22Rv1 (cell line): Measurements from ENCODE around the gene TBC1D3H.
"Not testable (repeated sequence)": the region's sequence is repeated elsewhere in the genome, so short reads cannot be mapped to it uniquely, and the experiment has no call there.

Experiments
- H3K27ac ChIP-seq: fragments of 450-650 bp; 2 replicates; pipeline ENCODE4 v1.5.1; 2017
- CTCF ChIP-seq: fragments of 450-650 bp; IDR thresholded peaks from 2 replicates; pipeline ENCODE4 v1.5.1; 2017; ENCODE audit warnings: mild to moderate bottlenecking

TBC1D3H gene

DNA sequence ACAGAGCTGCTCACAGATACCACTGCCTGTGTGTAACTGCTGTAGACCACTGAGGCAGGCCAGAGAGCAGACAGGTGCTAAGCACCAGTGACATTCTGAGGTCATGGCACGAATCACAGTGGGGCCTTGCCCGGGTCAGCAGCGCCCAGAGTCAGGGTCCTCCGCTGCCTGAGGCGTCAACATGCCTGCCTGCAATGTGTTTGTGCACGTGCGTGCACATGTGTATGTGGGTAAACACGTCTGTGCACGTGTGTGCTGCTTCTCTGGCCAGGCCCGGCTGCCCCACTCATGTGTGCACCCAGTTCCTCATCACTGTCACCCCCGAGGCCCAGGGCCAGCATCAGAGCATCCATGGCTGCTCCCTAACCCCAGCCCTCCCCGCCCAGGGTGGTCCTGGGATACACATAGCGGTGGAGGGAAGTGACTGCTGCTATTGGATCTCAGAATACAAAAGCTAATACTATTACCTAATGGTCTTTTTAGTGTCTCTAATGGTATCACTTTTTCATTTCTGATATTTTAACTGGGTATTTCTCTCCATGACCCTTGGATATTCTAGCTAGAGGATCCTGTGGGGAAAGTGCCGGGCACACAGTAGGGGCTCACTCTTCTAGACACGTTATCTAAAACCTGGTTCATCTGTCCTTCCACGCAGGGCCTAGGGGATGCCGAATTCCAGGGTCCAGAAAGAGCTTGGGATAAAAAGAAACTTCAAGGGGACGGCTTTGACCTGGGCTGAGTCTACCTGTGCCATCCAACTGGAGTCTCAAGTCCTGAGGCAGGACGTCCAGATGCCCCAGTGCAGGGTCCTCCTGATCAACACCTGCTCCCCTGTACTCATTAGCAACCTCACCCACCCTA, at the start of gene TBC1D3H:
TSS of gene TBC1D3H (minus strand) at position 51 of the 861 bp plus-strand sequence. CDS start 1,540 bp downstream, outside the sequence.
- not testable (repeated sequence) for H3K27ac ChIP-seq

DNA sequence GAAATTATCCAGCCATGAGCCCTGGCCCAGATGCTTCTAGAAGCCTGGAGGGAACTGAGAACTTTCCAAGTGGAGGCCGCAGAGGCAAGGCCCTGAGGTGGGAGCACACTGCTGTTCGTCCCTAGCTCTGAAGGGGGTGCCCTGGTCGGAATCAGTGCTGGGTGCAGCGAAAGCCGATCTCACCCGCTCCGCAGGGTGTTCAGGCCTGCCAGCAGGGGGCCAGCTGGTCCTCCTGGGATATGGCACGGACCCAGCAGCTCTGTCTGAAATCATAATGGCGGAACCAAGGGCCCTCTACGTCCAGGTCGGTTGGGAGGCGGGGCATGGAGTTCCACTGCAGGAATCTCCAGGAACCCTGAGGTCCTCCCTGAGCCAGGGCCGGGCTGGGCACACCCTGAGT, 40.7 kb upstream of the TBC1D3H start:
- 0 out of 2 replicates have a peak, but pooled peaks have one; percentile 5 for TF ChIP-seq CTCF
- H3K27ac ChIP-seq, result not testable (repeated sequence)

DNA sequence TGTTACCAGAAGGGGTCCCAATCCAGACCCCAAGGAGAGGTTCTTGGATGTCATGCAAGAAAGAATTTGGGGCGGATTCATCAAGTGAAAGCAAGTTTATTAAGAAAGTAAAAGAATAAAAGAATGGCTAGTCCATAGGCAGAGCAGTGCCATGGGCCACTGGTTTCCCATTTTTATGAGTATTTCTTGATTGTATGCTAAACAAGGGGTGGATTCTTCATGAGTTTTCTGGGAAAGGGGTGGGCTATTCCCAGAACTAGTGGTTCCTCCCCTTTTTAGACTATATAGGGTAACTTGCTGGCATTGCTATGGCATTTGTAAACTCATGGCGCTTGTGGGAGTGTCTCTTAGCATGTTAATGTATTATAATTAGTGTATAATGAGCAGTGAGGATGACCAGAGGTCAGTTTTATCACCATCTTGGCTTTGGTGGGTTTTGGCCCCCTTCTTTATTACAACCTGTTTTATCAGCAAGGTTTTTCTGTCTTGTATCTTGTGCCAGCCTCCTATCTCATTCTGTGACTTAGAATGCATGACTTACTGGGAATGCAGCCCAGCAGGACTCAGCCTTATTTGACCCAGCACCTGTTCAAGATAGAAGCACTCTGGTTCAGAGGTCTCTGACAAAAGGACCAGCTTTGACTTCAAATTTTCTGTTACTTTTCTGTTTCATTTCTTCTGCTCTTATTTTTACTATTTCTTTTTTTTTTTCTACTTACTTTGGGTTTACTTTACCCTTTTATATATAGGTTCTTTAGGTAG, 27.1 kb upstream of the TBC1D3H start:
- H3K27ac ChIP-seq, result not testable (repeated sequence)

GRCh38 chr17:36390943-36391645, 2.9 kb upstream of the TBC1D3H start:
- not testable (repeated sequence) for H3K27ac ChIP-seq

DNA sequence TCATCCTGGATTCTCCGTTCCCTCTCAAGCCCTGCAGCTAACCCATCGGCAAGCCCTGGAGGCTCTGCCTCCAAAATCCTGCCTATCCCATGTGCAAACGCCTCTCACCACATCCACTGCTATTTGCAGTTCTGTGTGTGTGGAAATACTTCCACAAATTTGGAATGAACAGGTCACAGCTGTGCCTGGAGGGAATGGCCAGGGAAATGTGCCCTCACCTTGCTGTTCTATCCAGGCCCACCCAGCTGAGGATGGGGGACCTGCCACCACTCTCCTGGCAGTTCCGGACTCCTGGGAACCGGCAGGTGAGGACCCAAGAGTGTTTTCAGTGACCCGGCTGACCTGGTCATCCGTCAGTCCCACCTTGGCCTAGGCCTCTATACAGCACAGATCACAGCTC, 12.3 kb downstream of the TBC1D3H start:
- not testable (repeated sequence) for H3K27ac ChIP-seq

- H3K27ac ChIP-seq, result not testable (repeated sequence)
Measured at GRCh38 chr17:36362496-36362895, 25.7 kb downstream of the TBC1D3H start.
